NOMO-1 treated with DMSO at 0.1 percent for 48 hours (cell line): ENCODE data around the gene IFNE.

Experiments
- DNase-seq: peaks from one replicate; lab custom pipeline; 2025; ENCODE audit not compliant: unreplicated experiment; lab: John Stamatoyannopoulos, UW

The IFNE gene, protein sequence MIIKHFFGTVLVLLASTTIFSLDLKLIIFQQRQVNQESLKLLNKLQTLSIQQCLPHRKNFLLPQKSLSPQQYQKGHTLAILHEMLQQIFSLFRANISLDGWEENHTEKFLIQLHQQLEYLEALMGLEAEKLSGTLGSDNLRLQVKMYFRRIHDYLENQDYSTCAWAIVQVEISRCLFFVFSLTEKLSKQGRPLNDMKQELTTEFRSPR

DNA sequence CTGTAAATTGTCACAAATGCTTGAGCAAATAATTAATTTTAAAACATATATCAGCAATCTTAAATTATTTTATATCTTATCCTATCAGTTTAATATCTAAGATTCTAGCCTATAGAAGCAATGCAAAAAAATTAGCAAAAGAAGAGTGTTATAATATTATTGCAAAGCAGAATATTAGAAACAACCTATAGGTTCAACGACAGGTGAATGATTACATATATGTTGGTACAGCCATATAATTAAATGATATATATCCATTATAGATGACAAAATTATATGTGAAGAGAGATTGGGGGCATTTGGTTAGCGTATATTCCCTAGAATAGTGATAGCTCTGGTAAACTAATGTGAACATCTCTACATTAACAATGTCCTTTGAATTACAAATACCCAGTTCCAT is at the start of gene IFNE:
IFNE (minus strand) TSS at position 101 of the 400 bp plus-strand sequence. CDS start 619 bp downstream, outside the sequence.
- no peak for DNase-seq

DNA sequence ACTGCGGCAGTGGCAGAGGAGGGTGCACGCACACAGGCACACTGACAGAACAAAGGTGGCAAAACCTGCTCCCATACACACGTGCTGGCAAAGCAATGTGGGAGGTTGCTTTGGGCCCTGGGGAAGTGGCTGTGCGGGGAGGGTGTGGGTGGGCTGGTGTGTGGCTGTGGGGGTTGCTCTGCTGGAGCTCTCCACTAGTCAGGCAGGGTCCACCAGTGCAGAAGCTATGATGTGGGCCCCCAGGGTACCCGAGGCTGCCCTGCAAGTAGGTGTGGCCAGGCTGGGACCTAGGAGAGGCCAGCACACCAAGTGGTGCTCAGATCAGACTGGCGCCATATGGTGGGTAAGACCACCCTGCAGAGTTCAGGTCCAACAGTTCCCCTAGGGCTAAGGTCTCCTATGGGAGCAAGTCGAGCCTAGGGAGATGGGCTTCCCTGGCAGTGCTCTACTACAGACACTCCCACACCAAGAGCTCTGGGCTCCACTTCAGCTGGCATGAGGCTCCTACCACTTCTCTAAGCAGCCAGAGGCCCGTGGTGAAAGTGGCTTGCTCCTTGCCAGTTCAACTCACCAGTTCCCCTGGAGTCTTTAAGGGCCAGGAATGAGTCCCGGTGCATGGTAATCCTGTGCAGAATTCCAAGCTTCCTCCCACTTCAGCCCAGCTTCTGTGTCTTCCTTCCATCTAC is 46.2 kb upstream of the IFNE start:
- no peak for DNase-seq

DNA sequence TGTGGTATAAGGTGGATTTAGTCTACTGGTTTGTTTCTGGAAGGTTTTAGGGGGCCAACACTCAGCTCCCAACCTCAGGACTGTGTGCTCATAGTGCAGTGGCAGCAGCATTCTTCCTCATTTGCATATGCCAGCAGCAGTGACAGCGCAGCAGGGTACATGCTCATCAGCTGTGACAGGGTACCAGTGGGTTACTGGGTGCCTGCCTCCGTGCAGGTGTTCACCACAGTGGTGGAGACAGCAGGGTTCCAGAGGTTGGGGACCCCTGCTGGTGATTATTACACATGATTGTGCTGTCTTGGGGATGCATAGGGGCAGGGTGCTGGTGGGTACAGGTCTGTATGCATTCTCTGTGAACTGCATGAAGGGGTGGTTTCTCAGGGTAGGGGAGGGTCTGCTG is 45.5 kb upstream of the IFNE start:
- no peak for DNase-seq

DNA sequence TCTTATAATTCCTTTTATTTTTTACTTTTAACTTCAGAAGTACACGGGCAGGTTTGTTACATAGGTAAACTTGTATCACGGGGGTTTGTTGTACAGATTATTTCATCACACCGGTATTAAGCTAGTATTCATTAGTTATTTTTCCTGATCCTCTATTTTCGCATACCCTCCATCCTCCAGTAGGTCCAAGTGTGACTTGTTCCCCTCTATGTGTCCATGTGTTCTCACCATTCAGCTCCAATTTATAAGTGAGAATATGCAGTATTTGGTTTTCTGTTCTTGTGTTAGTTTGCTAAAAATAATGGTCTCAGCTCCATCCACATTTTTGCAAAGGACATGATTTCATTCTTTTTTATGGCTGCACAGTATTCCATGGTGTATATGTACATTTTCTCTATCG is 43.1 kb upstream of the IFNE start:
- no peak for DNase-seq

DNA sequence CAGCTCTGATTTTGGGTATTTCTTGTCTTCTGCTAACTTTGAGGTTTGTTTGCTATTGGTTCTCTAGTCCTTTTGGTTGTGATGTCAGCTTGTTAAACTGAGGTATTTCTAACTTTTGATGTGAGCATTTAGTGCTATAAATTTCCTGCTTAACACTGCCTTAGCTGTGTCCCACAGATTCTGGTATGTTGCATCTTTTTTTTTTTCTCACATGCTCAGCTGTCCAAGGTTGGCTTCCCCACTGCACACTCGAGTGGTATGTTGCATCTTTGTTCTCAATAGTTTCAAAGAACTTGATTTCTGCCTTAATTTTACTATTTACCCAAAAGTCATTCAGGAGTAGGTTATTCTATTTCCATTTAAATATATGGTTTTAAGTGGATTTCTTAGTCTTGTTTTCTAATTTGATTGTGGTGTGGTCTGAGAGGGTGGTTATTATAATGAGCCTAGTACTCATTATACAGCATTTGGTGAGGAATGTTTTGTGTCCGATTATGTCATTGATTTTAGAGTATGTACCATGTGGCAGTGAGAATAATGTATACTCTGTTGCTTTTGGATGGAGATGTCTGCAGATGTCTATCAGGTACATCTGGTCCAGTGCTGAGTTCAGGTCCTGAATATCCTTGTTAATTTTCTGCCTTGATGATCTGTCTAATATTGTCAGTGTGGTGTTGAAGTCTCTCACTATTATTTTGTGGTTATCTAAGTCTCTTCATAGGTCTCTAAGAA is 42.2 kb upstream of the IFNE start:
- no peak for DNase-seq

DNA sequence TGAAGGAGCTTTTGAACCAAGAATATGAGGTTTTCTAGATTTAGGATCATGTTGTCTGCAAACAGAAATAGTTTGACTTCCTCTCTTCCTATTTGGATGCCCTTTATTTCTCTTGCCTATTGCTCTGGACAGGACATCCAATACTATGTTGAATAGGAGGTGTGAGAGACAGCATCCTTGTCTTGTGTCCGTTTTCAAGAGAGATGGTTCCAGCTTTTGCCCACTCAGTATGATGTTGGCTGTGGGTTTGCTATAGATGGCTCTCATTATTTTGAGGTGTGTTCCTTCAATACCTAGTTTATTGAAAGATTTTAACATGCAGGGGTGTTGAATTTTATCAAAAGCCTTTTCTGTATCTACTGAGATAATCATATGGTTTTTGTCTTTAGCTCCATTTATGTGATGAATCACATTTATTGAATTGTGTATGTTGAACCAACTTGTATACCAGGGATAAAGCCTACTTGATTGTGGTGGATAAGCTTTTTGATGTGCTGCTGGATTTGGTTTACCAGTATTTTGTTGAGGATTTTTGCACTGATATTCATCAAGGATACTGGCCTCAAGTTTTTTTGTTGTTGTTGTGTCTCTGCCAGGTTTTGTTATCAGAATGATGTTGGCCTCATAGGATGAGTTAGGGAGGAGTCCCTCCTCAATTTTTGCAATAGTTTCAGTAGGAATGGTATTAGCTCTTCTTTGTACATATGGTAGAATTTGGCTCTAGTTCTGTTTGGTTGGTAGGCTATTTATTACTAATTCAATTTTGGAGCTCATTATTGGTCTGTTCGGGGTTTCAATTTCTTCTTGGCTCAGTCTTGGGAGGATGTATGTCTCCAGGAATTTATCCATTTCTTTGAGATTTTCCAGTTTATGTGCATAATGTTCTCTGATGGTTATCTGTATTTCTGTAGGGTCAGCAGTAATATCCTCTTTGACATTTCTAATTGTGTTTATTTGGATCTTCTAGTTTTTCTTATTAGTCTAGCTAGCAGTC is 41.2 kb upstream of the IFNE start:
- DNase-seq = no peak

DNA sequence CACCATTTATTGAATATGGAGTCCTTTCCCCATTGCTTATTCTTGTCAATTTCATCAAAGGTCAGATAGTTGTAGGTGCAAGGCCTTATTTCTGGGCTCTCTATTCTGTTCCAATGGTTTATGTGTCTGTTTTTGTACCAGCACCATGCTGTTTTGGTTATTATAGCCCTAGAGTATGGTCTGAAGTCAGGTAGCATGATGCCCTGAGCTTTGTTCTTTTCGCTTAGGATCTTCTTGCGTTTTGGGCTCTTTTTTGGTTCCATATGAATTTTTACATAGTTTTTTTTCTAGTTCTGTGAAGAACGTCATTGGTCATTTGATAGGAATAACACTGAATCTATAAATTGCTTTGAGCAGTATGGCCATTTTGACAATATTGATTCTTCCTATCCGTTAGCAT is 40.2 kb upstream of the IFNE start:
- DNase-seq = no peak

DNA sequence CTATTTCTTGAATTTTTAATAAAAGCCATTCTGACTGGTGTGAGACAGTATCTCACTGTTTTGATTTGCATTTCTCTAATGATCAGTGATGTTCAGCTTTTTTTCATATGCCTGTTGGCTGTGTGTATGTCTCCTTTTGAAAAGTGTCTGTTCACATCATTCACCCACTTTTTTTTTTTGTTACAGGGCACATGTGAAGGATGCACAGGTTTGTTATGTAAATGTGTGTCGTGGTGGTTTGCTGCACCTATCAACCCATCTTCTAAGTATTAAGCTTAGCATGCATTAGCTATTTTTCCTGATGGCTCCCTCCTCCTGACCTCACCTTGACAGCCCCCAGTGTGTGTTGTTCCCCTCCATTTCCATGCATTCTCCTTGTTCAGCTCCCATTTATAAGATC is 39.3 kb upstream of the IFNE start:
- no peak for DNase-seq

DNA sequence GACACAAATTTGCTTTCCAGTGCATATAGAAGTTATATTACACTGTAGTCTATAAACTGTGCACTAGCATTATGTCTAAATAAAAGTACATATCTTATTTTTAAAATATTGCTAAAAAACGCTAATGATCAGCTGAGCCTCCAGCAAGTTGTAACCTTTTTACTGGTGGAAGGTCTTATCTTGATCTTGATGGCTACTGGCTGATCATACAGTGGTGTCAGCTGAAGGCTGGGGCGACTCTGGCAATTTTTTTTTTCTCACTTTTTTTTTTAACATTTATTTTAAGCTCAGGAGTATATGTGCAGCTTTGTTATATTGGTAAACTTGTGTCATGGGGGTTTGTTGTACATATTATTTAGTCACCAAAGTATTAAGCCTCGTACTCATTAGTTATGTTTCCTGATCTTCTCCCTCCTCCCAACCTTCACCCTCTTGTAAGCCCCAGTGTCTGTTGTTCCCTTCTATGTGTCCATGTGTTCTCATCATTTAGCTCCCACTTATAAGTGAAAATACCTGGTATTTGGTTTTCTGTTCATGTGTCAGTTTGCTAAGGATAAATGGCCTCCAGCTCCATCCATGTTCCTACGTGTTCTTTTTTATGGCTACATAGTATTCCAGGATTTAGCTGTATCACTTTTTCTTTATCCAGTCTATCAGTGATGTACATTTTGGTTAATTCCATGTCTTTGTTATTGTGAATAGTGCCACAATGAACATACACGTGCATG is 38.6 kb upstream of the IFNE start:
- DNase-seq = no peak

DNA sequence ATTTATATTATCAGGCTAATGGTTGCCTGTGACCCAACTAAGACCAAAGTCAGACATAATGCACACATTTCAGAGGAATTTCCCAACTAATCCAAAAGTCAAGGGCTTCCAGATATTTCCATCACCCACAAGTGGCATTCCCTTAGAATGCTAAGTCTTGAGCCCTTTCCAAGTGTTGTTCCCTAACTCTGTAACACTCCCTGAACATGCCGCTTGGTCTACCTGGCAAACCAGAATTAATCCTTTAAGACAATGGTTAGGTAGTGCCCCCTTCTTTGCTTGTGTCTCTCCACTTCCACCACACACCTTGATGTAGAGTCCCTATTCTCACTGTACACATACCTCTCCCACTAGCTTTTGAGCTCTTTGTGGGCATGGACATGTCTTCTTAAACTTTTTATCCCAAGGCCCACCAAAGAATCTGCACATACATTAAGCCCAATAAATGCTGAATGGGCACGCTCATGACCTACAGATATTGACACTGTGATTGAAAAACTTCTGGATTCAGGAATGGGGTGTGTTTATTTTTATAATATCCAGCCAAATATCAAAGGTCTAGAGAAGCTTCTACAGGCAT is 37.8 kb upstream of the IFNE start:
- DNase-seq = no peak

DNA sequence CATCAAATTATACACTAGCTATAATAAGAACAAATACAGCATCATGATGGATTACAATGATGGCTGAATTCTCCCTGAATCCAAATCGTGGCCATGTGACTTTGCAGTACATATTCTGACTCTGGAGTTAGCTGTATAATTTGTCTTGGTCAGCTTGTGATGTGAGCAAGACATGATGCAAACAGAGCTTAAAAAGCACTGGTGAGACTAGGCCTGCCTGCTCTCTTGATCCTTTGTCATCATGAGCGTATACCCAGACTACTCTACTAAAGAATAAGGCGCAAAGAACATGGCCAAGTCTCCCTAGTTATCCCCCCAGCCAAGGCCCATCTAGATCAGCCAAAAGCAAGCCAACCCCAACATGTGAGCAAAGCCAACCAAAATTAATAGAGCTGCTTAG is 34.7 kb upstream of the IFNE start:
- no peak for DNase-seq

DNA sequence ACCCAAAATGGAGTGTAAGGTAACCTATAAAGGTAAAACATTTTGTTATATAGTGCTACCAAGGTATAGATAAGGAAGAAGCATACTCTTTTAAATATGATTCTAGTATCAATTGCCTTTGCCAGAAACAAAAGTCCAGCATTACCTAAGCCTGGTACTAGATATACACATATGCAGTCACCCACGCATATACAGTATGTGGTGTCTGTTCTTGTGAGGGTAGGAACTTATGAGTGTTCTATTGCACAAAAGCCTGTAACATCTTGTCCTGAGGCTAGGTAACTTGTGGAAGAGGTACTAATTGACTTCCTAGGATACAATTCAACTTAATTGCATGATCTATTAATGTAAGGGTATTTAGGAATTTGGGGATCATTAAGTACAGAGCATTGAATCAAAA is 31.3 kb upstream of the IFNE start:
- no peak for DNase-seq

DNA sequence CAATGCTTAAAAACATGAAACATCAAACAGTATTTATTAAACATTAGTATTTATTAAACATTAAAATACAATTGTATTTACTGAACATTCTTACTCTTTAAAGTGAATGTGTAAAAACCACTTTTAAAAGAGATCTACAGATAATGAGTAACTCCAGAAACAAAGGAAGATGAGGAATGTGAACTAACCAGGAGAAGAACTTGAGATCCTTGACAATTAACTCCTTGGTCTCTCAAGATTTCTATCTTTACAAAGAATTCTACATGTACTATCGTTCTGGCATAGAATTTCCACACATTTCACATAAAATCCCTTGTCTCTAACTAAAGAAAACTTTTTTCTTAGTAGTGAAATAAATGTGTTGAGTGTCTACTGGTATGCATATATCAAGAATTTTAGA is 28.7 kb upstream of the IFNE start:
- DNase-seq = no peak

DNA sequence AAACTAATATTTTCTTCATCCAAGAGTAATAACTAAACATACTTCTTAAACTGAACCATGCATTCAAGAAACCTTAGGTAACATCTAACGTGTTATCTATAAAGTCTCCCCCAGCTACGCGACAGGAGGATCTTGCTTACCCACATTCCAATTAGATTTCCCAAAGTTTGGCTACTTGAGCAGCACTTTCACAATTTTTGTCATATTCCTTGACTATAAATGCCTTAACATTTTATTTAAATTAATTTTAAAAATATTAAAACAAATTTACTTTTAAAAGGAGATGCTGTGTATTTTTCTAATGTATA is 25.3 kb upstream of the IFNE start:
- DNase-seq = no peak

DNA sequence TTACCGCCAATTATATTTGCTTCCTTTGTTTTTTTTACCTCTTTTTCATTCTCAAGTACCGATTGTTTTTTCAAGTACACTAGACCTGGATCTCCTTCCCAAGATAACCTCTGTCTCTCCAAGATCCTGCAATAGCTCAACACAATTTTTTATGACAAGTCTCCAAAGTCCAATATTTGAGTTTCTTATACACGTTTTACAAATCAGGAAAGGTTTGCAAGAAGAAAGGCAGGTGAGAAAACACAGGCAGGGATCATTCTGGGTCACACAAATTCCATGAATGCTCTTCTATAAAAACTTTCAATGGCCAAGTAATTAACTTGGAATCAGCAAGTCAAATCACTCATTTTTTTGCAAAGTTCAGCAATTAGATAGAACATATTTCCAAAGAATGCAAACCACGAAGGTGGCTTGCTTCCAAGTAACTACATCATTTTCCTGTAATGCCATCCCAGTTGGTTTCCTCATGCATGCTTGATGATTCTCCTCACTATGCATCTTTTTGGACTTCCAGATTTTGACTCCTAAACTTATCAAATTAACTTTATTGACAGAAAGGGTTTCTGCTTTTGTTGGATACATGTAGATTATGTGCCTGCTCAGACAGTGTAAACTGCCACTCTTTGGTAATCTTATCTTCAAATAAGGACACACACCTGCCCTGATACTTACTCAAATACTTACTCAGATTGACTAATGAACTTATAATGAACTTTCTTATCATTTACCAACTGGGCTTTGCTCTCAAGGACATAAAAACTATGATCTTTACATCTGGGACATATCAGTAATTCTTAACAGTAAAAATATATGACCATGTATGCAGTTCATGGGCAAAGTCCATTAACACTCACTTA is 24.7 kb upstream of the IFNE start:
- DNase-seq = no peak

DNA sequence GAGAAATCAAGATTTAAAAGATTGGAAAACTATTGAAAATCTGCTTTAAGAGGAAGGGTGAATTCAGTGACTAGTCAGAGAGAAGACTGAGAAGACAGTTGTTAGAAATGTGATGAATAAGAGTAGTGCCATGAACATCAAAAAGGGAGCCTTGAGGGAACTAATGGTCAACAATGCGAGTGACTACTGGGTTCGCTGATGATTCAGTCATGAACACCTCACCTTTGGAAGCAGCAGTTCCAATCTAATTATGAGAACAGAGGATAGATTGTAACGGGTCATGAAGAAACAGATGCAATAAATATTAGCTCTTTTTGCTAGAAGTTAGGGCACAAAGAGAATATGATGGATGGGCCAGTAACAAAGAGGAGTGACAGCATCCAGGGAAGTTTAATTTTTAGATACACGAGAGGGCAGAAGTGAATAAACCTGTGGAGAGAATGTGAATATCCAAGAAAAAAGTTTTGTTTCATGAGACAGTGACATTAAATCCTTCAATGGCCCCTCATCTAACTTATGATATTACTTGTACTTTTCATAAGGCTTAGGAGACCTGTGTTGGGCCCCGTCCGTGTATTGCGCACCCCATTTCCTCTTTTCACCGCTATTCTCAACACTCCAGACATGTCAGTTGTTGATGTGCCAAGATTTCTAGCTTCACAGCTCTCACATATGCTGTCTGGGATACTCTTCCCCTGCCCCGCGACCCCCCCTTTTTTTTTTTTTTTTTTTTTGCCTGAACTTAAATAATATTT is 23.5 kb upstream of the IFNE start:
- DNase-seq = no peak

DNA sequence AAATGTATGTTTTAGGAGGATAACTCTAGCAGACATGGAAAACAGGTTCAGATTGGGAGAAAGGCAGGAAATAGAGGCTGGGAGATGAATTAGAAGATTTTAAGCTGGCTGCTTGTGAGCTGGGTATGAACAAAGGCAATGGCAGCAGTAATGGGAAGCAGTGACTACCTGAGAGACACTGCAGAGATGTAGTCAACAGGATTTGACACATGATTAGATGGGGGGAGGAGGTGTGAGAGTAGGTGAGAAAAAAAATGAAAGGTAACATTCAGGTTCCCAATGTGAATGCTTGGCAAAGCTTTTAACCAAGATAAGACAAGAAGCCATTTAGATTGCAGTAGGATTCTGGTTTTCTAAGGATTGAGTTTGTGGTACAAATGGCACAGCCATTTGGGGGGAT is 22.8 kb upstream of the IFNE start:
- no peak for DNase-seq

DNA sequence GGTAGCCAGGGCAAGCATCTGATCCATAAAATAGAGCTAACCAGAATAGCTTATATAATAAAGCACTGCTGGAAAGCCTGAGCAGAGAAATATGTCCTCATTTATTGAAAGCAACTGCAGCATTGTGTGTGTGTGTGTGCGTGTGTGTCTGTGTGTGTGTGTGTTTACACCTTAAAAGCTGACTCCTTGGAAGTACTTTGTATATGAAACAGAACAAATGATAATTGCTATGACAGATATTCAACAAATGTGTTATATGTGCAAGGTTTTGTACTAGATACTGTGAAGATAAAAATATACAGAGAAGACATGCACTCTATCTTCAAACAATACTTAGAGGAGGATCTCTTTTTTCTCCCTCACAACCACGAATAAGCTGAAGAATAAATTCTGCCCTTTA is 22.0 kb upstream of the IFNE start:
- no peak for DNase-seq

DNA sequence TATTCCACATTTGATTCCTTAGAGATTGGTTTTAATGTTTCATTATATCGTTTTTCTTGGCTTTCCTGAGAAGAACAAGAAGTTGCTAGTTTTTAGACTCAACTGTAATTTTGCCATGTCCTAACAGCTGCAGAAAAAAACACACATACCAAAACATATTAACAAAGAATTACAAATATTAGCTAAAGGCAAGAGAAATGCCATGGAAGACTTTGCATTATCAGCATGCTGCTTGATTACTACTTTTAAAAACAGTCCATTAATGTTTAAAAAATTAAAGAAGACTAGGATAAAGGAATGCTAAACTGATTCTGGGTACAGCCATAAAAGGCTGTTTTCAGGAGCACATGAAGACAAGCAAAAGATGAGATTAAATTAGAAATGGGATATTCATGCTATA is 20.5 kb upstream of the IFNE start:
- DNase-seq = no peak
